ENCODE measurements around the gene PLS3.

PLS3 gene

GRCh38 chrX:115694028-115694427, 133.1 kb downstream of the PLS3 start:
- no peak for DNase-seq (ENCODE audit: low read depth in 2 of 2)

DNA sequence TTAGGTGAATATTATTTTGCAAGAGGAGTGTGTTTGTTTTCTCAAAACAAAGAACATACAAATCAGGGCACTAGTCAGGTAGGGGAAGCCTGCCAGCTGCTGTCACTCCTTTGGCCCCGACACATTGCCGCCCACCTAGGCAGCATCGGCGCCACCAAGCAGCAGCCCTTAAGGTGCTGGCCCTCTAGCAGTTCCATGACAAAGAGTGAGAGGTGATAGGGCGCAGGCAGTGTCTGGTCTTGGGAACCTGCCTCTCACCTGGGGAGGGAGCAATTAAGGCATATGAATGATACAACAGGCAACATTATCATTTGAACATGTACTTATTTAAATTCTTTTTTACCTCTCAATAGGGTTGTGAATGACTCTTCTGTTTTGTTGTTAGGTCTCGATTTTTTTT, 135.1 kb downstream of the PLS3 start:
- DNase-seq (ENCODE audit: low read depth in 2 of 2), result no peak

- DNase-seq (ENCODE audit: low read depth in 2 of 2), result no peak
Observed at GRCh38 chrX:115696939-115697338, 136.0 kb downstream of the PLS3 start.

DNA sequence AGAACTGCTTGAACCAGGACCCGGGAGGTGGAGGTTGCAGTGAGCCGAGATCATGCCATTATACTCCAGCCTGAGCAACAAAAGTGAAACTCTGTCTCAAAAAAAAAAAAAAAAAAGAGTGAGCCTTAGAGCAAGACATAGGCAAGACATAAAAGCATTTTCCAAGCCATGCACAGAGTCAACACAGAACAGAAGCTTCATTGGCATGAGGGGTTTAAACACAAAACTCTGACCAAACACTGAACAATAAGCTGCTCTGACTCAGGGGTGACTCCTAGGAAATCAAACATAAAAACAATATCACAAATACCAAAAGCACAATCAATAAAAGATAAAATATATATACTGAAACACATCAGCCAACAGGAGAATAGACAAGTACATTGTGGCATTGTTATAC, 136.8 kb downstream of the PLS3 start:
- DNase-seq (ENCODE audit: low read depth in 2 of 2), result no peak
